B cell (primary cell): ENCODE results near the gene LITAFD.

Experiments used
- EZH2 ChIP-seq: IDR thresholded peaks from 2 replicates; pipeline ENCODE4 v1.6.1; 2012; ENCODE audit warnings: borderline replicate concordance, low read depth, mild to moderate bottlenecking, moderate library complexity, low read length; ENCODE audit not compliant: insufficient read depth, poor library complexity, severe bottlenecking
- TF ChIP-seq, protein P1 (sequence below): fragments of 200-600 bp; IDR thresholded peaks from one replicate; pipeline ENCODE4 v1.8.0; 2022; ENCODE audit warnings: antibody characterized with exemption, mild to moderate bottlenecking

DNA sequence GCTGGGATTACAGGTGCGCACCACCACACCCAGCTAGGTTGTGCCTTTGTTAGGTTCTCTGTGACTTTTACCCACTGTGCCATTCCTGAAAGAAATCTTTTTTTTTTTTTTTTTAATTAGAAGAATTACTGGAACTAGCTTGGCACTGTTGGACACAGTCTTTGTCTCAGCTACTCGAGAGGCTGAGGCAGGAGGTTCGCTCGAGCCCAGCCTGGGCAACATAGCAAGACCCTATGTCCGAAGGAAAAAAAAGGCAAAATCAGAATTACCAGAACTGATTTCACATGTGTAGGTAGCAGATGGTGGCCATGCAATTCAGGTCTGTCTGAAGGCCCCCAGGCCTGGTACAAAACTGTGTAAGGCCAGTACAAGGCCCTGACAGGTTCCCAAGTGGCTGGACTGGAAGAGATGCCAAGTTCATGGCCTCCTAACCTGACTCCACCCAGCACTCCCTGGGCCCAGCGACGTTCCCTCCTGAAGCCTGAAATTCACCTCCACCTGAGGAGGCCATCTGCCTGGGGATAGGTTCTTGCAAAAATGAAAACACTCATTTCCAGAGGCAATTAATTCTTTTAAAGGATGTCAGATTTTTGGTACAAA, 36.4 kb upstream of the LITAFD start:
- TF ChIP-seq, protein P1, sequence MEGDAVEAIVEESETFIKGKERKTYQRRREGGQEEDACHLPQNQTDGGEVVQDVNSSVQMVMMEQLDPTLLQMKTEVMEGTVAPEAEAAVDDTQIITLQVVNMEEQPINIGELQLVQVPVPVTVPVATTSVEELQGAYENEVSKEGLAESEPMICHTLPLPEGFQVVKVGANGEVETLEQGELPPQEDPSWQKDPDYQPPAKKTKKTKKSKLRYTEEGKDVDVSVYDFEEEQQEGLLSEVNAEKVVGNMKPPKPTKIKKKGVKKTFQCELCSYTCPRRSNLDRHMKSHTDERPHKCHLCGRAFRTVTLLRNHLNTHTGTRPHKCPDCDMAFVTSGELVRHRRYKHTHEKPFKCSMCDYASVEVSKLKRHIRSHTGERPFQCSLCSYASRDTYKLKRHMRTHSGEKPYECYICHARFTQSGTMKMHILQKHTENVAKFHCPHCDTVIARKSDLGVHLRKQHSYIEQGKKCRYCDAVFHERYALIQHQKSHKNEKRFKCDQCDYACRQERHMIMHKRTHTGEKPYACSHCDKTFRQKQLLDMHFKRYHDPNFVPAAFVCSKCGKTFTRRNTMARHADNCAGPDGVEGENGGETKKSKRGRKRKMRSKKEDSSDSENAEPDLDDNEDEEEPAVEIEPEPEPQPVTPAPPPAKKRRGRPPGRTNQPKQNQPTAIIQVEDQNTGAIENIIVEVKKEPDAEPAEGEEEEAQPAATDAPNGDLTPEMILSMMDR, result no peak
- no peak for TF ChIP-seq EZH2
